GM18858 (cell line): ENCODE results near the gene FCHO2.
"Not testable (repeated sequence)": the region's sequence is repeated elsewhere in the genome, so short reads cannot be mapped to it uniquely, and the experiment has no call there.

Source experiments
- ATAC-seq: cut with Tn5 transposase; IDR thresholded peaks from one replicate; pipeline ENCODE4 v1.9.1; 2021; ENCODE audit not compliant: unreplicated experiment

The FCHO2 gene

DNA sequence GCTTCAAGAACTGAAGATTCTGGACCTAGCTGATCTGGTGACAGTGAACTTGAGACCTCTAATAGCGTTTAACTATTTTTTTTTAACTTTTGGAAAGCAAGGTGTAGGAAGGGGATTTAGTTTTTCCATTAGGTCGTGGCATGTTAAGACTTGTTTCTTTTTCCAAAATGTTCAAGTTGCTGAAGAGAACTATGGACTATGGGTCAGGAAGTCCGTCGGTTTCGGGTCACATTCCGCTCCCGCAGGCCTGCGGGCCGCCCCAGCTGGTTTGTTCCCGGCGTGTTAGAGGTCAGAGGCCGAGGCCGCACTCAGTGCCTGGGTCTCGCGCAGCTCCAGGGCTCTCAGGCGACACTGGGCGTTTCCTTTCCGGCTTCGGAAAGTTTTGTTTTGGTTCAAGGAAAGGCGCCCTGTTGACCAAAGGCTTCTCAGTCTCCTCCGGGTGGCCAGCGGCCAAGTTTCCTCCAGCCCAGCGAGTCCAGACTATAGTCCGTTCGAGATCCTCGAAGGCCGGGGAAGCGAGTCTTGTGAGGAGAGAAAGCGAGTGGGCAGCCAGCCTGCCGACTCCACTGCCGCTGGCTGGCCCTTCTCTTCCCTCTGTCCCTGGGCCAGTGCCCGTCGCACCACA lies 586 bp upstream of the FCHO2 start:
- ATAC-seq = peak; percentile 32

DNA sequence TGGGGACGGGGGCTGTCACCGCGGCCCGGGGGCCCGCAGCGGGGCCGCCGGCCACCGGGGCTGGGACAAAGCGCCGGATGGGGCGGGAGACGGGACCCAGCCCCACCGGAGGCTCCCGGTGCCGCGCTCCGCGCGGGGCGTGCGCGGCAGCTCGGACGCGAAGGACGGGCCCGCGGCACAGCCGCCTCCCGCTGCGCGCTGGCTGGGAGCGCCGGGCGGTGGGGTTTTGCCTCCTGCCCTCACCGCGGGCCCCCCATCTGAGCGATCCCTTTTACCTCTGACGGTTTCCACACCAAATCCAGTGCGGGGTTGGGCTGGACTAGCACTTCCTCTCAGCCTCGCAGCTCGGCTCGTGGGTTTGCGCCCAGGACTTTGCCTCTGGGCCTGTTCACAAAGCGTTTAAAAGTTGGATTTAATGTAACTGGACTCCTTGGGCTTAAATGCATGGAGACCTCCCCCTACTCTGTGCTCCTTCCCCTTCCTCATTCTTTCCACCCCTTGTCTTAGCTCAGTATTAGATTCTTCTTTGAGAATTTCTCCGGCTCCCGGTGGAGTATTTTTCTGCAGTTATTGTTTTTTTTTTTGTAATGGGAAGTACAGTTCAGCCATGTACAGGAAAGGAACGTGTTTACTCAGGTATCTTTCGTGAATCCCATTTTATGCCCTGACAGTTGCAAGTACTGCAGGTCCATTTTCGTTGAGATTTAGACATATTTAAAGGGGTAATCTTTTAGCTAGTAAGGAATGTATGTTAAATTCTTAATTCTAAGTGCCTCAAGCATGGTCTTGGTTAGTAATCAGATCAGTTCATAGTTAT lies 691 bp downstream of the FCHO2 start:
- peak; percentile 22 for ATAC-seq

DNA sequence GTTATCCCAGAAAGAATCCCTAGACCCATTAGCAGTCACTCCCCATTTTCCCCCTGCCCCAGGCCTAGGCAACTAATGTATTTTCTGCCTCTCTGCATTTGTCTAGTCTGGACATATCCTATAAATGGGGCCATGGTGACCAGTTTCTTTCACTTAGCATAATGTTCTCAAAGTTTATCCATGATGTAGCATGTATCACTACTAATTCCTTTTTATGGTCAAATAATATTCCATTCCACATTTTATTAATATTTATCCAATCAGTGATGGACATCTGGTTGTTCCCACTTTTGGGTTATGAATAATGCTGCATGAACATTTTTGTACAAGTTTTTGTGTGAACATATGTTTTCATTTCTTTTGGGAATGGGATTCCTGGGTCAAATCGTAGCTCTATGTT lies 1.5 kb downstream of the FCHO2 start:
- ATAC-seq = no peak

DNA sequence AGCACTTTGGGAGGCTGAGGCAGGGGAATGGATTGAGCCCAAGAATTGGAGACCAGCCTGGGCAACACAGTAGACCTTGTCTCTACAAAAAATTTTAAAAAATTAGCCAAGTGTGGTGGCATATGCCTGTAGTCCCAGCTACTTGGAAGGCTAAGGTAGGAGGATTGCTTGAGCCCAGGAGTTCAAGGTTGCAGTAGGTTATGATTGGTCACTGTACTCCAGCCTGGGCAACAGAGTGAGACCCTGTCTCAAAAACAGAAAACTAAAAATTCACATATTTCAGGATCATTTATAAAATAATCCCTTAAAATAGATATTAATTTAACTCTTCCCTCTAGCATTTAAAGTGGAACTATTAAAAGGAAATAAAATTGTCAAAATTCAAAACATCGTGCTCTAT lies 3.4 kb downstream of the FCHO2 start:
- ATAC-seq = no peak

DNA sequence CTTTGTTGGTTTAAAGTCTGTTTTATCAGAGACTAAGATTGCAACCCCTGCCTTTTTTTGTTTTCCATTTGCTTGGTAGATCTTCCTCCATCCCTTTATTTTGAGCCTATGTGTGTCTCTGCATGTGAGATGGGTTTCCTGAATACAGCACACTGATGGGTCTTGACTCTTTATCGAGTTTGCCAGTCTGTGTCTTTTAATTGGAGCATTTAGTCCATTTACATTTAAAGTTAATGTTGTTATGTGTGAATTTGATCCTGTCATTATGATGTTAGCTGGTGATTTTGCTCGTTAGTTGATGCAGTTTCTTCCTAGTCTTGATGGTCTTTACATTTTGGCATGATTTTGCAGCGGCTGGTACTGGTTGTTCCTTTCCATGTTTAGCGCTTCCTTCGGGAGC lies 18.6 kb downstream of the FCHO2 start:
- ATAC-seq = not testable (repeated sequence)

DNA sequence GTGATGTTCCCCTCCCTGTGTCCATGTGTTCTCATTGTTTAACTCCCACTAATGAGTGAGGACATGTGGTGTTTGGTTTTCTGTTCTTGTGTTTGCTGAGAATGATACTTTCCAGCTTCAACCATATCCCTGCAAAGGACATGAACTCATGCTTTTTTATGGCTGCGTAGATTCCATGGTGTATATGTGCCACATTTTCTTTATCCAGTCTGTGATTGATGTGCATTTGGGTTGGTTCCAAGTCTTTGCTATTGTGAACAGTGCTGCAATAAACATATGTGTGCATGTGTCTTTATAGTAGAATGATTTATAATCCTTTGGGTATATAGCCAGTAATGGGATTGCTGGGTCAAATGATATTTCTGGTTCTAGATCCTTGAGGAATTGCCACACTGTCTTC lies 21.0 kb downstream of the FCHO2 start:
- not testable (repeated sequence) for ATAC-seq

DNA sequence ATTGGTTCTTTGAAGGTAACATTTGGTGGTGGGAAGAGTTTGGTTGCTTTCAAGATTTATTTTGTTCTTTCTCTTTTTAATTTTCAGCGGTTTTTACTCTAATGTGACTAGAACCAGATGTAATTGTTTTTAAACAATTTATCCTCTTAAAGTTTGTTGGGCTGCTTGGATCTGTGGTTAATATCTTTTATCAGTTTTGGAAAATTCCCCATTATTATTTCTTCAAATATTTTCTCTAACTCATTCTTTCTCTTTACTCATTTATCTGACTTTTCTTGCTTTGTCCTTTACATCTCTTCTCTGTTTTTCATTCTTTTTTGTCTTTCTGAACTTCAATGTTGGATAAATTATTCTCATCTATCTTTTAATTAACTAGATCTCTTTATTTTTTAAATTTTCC lies 29.9 kb downstream of the FCHO2 start:
- no peak for ATAC-seq

DNA sequence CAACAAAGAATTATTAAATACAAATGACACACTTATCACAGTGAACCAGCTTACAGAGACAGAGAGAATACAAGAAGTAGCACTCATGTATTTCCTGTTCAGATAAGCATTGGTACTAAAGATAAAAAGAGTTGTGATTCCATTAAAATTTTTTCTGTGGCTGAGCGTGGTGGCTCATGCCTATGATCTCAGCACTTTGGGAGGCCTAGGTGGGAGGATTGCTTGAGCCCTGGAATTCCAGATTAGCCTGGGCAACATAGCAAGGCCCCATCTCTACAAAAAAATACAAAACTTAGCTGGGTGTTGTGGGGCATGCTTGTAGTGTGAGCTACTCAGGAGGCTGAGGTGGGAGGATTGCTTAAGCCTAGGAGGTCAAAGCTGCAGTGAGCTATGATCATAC lies 32.9 kb downstream of the FCHO2 start:
- ATAC-seq = no peak

DNA sequence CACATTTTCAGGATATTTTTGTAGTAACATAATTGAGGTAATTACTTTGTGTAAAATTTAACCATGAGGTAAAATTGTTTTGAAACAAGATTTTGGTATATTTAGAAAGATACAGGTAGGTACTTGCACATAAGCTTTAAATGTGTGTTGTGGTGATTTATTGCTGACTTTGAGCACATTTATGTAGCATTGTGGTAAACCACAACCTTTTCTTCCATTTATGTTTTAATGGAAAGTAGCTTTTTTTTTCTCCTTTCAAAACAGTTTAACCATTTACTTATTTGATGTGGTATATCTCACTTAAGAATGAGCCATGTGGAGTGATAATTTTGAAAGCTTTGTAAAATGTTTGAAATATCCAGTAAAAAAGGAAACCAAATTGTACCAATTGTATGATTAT lies 35.6 kb downstream of the FCHO2 start:
- no peak for ATAC-seq

DNA sequence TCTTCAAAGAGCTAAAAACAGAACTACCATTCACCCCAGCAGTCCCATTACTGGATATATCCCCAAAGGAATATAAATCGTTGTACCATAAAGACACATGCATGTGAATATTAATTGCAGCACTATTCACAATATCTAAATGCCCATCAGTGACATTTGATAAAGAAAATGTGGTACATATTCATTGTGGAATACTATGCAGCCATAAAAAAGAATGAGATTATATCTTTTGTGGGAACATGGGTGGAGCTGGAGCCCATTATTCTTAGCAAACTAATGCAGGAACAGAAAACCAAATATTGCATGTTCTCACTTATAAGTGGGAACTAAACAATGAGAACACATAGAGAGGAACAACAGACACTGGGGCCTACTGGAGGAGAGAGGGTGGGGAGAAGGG lies 38.7 kb downstream of the FCHO2 start:
- ATAC-seq = no peak

DNA sequence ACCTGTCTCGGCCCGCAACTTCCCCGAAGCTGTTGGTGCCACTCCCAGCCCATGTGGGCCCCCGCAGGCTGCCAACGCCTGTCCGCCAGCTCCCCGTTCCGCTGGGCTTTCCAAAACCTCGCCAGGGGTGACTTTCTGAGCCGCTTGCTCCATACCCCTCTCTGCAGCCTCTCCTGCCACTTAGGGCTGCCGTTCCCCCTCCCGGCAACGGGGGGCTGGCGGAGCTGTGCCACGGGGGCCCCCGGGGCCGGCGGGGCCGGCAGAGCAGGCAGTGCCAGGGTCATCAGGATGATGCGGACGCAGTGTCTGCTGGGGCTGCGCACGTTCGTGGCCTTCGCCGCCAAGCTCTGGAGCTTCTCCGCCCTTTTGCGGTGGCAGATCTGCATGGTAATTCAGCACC lies 40.8 kb downstream of the FCHO2 start:
- no peak for ATAC-seq

DNA sequence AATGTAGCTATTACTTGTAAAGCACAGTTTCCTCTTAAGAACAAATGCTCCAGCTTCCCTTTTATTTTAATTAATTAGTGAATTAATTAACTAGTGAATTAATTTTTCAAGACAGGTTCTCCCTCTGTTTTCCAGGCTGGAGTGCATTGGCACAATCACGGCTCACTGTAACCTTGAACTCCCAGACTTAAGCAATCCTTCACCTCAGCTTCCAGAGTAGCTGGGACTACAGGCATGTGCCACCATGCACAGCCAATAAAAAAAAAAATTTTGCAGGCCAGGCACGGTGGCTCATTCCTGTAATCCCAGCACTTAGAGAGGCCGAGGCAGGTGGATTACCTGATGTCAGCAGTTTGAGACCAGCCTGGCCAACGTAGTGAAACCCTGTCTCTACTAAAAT lies 44.1 kb downstream of the FCHO2 start:
- no peak for ATAC-seq

DNA sequence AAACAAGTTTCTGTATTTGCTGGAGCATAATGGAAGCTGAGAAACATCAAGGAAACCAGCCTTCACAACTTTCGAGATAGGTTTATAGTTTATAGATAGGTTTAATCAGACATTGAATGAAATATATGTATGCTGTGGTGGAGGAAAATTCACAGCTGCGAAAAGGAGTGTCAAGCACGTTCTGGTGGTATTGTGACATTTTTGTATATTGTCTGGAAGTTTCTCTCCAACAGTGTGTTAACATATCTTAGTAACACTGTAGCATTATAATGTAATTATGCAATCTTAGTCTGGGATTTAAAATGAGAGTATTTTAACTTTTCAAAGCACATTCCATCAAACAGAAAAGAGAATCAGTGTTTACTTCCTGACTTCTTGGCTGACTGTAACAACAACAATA lies 50.0 kb downstream of the FCHO2 start:
- ATAC-seq = no peak

DNA sequence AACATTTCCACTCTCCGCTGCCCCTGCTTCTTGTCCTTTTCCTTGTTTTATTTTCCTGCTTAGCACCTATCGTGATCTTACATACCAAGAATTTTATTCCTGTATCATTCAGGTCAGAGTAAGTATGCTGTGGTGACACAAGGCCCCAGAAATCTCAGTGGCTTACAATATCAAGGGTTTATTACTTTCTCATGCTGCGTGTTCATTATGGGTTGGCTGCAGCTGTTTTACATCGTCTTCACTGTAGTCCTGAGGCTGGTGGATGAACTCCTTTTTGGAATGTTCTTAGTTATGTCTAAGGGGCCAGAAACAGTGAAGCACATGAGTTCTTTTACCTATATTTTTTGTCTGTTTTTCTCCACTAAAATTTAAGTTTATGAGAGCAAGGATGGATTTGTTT lies 51.2 kb downstream of the FCHO2 start:
- no peak for ATAC-seq

DNA sequence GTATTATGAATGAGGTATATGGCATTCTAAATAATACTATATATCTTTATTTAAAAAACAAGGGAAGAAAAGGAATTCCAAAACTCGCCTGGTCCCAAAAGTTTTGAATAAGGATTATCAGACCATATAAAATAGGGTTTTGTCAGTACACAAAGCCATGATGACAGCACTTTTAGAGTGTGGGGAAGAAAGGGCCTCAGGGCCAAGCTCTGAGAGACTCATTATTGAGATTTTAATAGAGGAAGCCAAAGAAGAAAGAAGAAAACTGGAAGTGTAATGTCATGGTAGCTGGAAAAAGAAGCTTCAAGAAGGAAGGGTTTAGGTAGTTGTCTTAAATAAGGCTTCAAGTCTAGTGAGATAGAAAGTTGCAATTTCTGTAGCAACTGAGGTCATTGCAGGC lies 53.0 kb downstream of the FCHO2 start:
- ATAC-seq = no peak

DNA sequence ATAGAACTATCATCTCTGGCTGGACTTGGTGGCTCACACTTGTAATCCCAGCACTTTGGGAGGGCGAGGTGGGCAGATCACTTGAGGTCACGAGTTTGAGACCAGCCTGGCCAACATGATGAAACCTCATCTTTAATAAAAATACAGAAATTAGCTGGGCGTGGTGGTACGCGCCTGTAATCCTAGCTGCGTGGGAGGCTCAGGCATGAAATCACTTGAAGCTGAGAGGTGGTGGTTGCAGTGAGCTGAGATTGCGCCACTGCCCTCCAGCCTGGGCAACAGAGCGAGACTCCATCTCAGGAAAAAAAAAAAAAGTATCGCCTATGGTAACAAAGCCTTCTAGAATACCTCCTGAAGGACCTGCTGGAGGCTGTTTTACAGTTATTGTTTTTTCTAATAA lies 55.8 kb downstream of the FCHO2 start:
- ATAC-seq = not testable (repeated sequence)

DNA sequence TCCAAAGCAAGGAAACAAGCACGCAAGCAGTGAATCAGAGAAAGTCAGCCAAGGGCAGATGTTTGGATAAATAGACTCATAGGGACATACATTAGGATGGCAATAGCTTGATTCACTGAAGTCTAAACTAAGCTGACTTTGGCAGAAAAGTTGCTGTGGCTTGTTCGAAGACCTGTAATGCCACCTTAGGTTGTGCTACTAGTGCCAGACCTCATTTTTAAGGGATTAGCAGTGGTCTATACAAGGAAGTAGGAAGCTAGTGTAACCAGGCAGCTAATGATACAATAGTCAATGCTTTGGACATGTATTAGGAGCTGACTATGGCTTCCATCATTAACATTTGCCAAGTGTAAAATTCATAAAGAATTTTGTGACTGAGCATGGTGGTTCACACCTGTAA lies 63.1 kb downstream of the FCHO2 start:
- ATAC-seq = no peak

DNA sequence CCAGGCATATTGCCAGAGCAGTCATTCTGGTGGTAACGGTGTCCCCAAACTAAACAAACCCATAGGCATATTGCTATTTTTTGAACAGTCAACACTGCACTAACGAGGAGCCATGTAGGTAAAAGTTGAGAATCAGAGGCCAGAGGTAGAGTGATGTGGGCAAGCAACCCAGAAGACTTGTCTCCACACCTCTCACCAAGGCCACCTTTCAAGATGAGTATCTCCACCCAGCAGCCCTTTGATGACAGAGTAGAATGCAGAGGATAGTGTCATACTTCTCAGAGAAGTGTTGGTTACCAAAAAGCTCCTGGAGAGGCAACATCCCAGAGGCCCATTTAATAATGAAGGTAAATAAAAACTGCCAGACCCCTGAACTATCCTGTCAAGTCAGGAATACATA lies 63.9 kb downstream of the FCHO2 start:
- ATAC-seq = no peak

DNA sequence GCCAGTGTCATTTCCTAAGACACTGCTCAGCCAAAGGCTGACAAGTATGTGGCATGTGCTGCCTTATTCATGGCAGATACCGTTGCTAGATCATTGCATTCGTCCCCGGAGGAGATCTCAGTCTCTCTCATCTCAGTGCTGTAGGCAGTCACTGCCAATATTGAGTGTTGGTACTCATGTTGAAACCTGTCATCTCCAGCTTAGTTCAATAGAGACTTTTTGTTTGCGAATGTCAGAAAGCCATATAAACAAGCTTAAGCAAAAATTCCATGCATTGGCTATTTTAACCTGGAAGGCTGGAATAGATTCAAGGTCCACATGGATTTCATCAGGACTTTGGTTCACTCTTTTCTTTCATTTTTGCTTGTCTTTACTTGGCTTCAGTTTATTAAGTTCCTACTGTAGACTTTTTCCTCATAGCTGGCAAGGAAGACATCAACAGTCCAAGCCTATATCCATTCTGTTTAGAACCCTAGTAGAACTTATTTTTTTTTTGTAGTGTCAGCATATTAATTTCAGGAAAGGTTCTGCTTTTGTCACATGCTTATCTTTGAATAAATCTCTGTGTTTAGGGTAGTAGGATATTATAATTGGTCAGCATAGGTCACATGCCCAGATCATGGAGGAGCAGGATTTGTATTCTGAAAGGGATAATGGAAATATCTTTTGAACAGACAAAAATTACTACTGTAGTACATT lies 66.8 kb downstream of the FCHO2 start:
- ATAC-seq = no peak

DNA sequence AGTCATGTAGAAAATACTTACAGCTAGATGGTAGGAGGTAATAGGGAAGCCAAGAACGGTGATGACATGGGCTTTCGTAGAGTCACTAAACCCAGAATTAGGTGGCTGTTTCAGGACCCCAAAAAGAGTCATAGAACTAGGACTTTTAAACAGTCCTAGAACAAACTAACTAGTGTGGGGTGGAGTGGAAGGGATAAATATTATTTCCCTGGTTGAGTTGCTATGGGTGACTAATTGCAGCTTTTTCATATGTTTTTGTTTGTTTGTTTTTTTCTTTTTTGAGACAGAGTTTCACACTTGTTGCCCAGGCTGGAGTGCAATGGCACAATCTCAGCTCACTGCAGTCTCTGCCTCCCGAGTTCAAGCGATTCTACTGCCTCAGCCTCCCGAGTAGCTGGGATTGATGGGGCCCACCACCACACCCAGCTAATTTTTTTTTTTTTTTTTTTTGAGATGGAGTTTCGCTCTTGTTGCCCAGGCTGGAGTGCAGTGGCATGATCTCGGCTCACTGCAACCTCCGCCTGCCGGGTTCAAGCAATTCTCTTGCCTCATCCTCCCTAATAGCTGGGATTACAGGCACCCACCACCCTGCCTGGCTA lies 69.2 kb downstream of the FCHO2 start:
- ATAC-seq = not testable (repeated sequence)

DNA sequence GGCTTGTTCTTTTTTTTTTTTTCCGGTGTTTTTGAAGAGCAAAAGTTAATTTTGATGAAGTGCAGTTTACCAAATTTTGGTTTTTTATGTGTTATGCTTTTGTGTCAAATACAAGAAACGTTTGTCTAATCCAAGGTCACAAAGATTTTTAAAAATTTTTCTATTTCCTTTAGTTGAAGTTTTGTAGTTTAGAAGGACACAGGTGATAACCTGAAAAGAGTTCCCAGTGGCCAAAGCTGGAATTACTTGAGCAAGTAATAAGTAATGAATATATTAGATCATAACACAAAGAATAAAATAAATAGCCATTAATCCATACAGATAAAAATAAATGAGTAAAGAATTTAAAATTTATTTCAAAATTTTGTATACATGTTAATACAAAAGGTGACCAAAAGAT lies 71.5 kb downstream of the FCHO2 start:
- no peak for ATAC-seq

DNA sequence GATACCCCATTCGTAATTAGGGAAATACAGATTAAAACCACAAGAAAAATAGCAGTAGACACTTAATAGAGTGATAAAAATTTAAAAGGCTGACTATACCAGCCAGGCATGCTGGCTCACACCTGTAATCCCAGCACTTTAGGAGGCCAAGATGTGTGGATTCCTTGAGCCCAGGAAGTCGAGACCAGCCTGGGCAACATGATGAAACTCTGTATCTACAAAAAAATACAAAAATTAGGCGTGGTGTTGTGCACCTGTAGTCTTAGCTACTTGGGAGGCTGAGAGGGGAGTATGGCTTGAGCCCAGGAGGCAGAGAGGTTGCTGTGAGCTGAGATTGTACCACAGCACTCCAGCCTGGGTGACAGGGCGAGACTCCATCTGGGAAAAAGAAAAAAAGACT lies 72.0 kb downstream of the FCHO2 start:
- ATAC-seq = no peak
